GM18868 (cell line): ENCODE results near the gene VTN.
A peak's percentile ranks its signal among the peaks of the same experiment; 100 is the strongest.

Source experiments
- ATAC-seq: cut with Tn5 transposase; IDR thresholded peaks from one replicate; pipeline ENCODE4 v1.9.1; 2021; ENCODE audit warnings: mild to moderate bottlenecking, moderate library complexity; ENCODE audit not compliant: unreplicated experiment

Gene VTN

DNA sequence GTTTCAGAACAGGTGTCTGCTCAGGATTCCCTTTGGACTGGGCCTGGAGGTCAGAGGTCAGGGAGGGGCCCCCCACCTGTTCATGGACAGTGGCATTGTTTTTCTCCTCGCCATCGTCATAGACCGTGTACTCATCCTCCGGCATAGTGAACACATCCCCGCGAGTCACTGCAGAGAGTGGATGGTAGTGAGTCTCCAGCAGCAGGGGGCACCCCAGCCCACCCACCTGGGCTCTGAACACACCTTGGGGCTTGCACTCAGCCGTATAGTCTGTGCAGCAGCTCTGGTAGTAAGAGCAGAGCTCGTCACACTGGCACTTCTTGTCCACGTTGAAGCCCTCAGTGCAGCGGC, 448 bp downstream of the VTN start:
- no peak for ATAC-seq

- ATAC-seq = no peak
Observed at GRCh38 chr17:28368915-28369683, 1.0 kb downstream of the VTN start.

DNA sequence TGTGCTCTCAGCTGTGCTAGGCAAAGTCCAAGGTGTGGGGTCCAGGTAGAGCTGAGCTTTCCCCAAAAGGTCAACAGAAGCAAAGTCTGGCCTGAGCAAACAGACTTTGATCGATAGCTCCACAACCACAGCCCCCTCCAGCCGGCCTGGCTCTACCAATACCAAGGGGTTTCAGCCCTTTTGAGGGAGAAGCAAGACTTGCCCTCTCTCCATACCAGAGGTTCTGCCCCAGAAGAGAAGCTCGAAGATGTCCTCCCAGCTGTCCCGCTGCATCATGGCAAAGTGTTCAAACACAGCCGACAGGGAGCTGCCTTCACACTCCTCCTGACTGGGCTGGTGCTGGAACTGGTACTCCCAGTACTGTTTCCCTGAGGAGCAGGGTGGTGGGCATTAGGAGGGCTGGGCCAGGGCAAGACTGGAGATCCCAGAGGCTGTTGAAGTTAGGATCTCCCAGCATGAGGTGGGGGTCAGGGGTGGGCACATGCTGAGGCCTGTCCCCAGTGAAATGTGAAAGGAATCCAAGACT, 1.7 kb downstream of the VTN start:
- no peak for ATAC-seq

DNA sequence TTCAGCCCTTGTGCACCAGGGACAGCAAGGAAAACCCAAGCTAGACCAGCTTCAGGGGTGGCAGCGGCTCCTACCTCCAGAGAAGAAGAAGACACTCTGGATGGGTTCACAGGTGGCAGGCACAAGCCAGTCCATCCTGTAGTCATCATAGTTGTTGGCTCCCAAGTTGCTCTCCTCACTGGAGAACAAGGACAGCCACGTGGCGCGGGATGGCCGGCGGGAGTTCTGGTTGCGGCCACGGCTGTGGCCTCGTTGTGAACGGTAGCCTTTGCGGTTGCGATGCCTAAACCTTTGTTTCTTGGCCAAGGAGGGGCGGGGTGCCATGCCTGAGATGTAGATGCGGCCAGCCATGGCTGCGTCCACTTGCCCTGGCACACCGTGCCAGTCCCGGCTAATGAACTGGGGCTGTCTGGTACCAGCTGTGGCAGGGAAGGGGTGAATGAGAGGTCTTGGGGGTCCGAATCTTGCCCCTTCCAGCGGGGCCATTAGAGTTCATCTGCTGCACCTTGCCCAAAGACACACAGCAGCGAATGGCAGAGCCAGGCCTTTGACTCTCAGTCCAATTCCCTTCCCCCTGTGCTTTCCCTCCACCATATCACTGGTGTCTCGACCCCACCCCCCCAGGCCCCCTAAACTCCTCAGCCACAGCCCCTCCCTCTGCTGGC, 2.3 kb downstream of the VTN start:
- ATAC-seq = no peak

DNA sequence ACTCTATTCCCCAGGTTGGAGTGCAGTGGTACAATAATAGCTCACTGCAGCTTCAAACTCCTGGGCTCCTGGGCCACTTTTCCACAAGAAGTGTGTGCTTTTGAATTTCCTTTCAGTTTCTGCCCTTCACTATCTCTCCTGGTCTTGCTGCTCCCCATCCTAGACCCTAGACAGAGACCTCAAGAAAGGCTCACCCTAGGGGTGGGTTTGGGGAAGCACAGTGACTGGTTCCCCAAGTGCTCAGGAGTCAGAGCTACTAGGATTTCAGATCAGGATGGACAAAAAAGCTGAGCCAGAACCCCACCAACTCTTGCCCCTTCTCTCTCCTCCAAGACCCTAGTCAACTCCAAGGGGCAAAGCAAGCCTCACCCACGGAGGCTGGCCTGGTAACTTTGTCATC, 3.5 kb downstream of the VTN start:
- no peak for ATAC-seq

GRCh38 chr17:28365487-28365886, 4.6 kb downstream of the VTN start:
- ATAC-seq = no peak

GRCh38 chr17:28364665-28365363, 5.3 kb downstream of the VTN start, which contains the start of gene SEBOX:
Gene SEBOX, minus strand, starts transcription at chr17:28365199. Its CDS starts 48 bp downstream, at chr17:28365151.
- no peak for ATAC-seq

DNA sequence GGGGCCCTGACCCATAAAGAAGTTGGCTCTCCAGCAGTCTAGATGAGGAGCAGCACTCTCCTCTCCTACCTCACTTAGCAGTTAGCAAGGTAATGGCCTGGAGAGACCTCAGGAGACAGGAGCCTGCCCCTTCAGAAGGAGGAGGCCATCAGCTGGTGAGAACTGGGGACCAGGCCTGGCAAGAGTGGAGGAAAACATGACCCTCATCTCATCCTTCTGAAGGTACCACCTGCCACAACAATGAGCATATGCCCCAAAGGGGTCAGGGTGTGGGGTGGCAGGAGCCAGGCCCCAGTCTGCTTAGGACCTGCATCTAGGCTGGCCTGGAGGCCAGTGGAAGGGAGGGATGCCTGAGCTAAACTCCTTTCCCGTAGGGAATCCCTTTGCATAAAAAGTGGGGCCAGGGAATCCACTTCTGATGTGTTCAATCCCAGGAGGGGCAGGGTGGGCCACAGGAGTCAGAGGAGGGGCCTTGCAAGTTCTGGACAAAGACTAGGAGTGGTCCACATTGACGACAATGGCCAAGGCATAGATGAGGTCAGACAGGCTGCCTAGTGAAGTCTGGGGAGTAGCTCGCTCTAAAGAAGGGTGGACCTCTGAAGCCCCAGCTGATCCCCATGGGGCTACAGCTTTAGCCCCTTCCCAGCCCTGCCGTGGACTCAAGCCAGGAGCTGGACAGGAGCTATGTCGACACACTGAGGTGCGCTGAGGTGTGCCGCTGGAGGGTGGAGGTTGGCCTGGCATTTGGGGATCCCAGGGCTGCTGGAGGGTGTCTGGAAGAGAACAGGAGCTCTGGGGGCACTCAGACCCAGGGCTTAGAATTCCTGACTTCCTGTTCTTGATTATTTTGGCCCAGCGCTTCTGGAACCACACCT, 6.1 kb downstream of the VTN start:
- no peak for ATAC-seq

GRCh38 chr17:28363186-28363585, 6.9 kb downstream of the VTN start:
- no peak for ATAC-seq

- ATAC-seq = no peak
Observed at GRCh38 chr17:28357901-28358197, 12.3 kb downstream of the VTN start.

GRCh38 chr17:28357061-28357900, 12.8 kb downstream of the VTN start, which contains the start of gene POLDIP2:
Gene POLDIP2, minus strand, starts transcription at chr17:28357527. Its CDS starts 79 bp downstream, at chr17:28357448.
- ATAC-seq = peak; percentile 98

- ATAC-seq = no peak
Observed at GRCh38 chr17:28350271-28350670, 19.8 kb downstream of the VTN start.

- no peak for ATAC-seq
Observed at GRCh38 chr17:28348979-28349378, 21.1 kb downstream of the VTN start.

GRCh38 chr17:28347261-28347891, 22.7 kb downstream of the VTN start:
- ATAC-seq = no peak

DNA sequence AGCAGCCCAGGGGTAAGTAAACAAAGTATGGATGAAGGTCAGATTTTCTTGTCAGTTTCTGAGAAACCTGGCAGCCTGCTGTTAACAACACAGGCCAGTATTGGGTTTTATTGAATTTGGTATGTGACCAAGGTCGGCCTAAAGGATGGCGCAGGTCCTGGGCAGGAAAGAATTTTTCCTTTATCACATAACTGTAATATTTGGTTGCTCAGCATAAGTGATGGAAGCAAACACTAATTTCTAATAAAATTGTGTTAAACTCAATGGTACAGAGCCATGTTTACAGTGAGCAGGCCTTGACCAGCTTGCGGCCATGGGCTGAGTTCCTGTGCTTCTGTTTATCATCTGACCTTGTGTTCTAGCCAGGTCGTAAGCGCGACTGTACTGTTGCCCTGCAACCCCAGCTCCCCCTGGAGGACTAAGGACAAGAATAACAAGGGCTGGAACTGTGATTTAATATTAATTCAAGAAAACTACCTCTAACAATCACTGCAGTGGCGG, 23.3 kb downstream of the VTN start:
- no peak for ATAC-seq

- ATAC-seq = no peak
Observed at GRCh38 chr17:28346199-28346580, 23.9 kb downstream of the VTN start.

DNA sequence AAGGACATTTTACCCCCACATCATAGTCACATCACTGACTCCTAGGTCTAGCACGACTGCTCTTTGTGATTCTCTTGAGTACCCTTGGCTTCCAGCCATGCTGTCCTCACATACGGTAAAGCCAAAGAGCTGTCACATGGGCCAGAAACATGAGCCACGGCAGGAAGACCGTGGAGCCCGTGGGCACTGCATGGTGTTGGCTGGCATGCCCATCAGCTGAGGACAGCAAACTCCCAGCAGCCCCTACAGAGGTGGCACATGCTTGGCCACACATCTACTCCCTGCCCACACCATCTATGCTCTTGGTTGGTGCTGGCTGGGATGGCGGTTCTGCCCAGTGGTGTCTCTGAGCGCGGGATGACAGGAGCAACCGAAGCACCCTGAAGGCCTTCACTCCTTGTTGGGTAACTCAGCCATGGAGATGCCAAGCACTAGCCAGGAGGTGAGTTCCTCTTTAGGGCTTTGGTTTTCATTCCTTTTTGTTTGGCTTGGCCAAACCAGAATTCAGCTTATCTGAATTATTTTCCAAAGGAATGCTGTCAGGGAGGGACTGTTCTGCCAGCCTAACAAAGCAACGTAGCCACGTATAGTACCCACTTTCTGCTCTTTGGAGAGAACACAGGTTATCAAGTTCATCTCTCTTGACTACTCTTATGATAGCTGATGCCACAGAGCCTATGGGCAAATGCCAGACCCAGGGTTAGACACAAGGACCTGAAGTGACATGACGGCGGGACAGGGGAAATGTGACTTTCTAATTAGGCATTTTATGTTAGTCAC, 24.5 kb downstream of the VTN start:
- ATAC-seq = no peak

- ATAC-seq = no peak
Observed at GRCh38 chr17:28344435-28344901, 25.6 kb downstream of the VTN start.
